GOT3 (cell line): ENCODE results near the gene CCSER2.
"Not testable (repeated sequence)": the region's sequence is repeated elsewhere in the genome, so short reads cannot be mapped to it uniquely, and the experiment has no call there.

ENCODE experiments used
- DNase-seq: peaks from one replicate; lab custom pipeline; 2025; ENCODE audit warnings: mixed read lengths; lab: John Stamatoyannopoulos, UW

CCSER2 gene

GRCh38 chr10:84522612-84523462 is 194.4 kb downstream of the CCSER2 start:
- DNase-seq, result no peak

DNA sequence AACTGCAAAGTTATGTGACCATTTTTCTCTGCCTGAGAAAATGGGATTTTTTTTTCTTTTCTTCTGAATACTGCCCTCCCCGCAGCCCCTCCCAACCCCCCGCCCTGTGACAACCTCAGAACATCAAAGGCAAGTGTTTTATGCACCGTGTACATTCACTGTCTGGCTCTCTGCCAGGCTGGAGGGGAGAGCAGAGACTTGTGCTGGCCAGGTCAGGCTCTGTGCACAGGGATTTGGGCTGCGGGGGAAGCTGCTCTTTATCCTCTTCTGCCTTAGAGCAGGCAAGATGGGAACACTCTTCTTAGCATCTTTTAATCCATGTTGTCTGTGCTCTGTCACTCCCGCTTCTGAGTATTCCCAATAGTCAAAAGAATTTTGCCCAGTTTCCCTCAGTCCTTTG is 195.1 kb downstream of the CCSER2 start:
- no peak for DNase-seq

DNA sequence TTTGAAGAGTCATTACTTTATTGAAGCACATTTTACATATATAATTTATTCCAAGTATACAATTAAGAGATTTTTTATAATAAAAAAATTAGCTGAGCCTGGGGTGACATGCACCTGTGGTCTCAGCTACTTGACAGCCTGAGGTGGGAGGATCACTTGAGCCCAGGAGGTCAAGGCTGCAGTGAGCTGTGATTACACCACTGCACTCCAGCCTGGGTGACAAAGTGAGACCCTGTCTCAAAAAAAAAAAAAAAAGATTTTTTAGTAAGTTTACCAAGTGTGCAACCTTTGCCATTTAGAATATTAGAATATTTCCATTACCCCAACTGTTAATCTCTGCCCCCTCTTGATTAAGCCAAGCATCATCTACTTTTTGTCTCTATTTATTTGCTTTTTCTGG is 196.0 kb downstream of the CCSER2 start:
- DNase-seq, result no peak

- DNase-seq, result no peak
Measured at GRCh38 chr10:84525120-84525806, 196.9 kb downstream of the CCSER2 start.

DNA sequence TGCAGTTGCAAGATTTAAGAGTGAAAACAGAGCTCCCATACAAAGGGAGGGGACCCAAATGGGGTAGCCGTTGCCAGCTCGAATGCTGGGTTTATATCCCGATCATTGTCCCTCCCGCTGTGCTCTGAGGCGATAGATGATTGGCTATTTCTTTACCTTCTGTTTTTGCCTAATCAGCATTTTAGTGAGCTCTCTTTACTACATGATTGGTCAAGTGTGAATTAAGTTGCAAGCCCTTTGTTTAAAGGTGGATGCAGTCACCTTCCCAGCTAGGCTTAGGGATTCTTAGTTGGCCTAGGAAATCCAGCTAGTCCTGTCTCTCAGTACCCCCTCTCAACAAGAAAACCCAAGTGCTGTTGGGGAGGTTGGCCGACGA is 197.4 kb downstream of the CCSER2 start:
- DNase-seq, result not testable (repeated sequence)

DNA sequence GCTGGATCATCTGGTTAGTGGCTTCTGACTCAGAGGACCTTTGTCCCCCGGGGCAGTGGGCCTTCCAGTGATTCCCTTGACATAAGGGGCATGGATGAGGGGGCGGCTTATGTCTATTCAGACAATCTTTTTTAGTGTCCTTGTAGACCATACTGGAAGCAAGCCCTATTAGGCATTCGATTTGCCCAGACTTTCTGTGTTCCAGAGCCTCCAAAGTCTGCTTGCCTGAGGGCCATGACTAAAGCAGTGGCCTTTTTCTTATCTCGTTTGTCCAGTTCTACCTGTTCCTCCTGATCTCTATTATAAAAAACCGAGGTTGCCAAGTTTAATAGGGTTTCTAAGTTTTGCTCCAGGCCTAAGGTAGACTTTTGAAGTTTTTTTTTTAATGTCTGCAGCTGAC is 199.0 kb downstream of the CCSER2 start:
- not testable (repeated sequence) for DNase-seq

DNA sequence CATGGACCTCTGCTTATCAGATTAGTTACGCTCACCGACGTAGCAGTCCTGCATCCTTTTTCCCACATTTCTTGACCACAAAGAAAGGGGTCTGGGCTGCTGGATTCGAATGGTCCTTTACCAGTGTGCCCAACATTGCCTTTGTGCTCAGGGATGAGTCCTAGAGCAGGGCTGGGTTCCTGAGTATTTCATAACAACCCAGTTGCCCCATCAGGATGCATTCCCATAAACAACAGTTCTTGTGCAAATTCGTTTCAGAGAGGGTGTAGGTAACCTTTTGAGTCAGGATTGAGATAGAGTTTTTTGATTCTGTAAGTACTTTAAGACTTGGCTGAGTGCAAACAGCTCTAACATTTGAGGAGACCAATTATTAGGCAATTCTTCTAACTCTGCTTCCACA is 200.1 kb downstream of the CCSER2 start:
- not testable (repeated sequence) for DNase-seq

- DNase-seq, result no peak
Measured at GRCh38 chr10:84530724-84531325, 202.4 kb downstream of the CCSER2 start.

DNA sequence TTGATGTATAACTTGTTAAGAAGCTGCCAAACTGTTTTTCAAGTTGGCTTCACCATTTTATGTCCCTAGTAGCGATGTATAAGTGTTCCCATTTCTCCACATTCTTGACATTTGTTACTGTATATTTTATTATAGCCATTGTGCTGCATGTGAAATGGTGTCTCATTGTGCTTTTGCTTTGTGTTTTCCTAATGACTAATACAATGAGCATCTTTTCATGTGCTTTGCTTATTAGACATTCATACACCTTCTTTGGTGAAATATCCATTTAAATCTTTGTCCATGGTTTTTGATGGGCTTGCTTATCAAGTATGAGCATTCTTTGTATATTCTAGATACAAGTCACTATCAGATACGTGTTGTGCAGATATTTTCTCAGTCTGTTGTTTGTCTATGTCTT is 203.0 kb downstream of the CCSER2 start:
- no peak for DNase-seq

DNA sequence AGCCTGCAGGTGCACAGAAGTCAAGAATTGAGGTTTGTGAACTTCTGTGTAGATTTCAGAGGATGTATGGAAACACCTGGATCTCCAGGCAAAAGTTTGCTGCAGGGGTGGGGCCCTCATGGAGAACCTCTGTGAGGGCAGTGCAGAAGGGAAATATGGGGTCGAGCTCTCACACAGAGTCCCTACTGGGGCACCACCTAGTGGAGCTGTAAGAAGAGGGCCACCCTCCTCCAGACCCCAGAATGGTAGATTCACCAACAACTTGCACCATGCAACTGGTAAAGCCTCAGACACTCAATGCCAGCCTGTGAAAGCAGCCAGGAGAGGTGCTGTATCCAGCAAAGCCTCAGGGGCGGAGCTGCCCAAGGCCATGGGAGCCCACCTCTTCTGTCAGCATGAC is 205.8 kb downstream of the CCSER2 start:
- no peak for DNase-seq

DNA sequence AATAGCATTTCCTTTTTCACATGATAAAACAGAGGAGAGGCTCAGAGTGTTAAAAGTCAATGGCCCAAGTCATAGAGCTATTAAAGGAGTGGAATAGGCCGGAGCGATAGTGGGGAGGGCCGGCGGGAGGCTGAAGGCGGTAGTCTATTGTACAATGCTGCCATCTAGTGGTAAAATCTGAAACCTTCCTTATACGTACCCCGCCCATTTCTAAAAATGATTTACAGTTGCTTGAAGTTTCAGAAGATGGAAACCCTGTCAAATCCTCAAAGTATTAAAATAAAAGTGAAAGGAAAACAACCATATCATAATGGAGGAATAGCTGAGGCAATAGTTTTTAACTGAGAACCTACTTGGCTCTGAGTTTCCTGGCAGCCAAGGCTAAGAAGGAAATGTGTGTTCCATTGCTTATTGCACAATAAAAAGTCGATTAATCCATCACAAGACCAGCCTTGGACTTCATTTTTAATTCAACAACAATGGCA is 209.1 kb downstream of the CCSER2 start:
- no peak for DNase-seq

DNA sequence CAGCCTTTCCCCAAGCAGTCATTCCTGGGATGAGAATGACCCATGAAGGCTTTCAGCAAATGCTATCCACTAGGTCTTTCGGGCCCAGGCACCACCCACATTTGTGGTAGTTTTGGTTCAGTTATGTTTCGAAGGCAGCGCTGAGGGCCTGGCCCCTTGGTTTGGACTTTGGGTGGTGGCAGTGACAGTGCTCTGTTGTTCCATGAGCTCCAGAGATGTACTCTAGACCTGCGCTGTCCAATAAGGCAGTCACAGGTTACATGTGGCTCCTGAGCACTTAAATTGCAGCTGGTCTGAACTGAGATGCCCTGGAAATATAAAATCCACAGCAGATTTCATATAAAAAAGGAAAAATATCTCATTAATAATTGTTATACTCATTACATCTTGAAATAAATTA is 209.6 kb downstream of the CCSER2 start:
- no peak for DNase-seq

GRCh38 chr10:84539216-84539615 is 210.8 kb downstream of the CCSER2 start:
- no peak for DNase-seq

DNA sequence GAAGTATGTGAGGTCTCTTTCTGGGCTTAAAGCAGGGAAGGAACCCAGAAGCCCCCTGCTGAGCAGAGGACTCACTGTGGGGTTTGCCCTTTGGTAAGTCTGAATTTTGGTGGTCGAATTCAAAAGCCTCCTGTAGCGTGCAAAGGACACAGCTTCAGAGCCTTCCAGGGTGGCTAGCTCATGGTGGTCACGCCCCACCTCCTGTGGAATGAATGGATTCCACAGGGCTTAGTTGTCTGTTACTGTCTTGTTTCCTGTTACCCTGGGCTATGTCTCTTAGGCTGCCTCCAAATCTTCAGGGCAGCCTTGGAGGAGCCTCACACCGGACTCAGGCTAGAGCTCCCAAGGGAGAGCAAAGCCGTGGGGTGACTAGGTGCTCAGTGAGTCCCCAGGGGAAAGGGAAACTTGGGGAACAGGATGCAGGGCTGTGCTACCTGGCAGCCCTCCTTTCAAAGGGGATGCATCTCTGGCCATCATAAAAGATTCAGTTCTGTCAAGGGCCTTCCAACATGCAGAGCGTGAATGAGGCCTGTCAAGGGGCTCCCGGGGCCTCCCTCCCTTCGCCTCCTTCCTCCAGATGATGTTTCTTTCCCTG is 211.7 kb downstream of the CCSER2 start:
- no peak for DNase-seq

GRCh38 chr10:84540617-84541288 is 212.4 kb downstream of the CCSER2 start:
- DNase-seq, result no peak

DNA sequence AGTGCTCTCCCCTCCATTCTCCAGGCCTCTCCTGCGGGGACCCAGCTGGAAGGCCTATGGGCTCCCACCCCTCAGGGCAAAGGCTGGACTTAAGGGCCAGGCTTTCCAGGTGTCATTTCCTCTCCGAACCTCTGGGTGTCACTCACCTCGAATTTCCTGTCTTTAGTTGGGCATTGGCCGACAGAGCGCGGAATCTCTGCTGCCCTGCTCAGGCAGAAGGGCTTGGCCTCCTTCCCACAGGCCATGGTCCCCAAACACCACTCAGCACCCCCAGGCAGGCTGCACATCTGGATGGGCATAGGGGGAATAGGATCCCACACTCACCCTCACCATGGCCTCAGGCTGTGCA is 212.9 kb downstream of the CCSER2 start:
- no peak for DNase-seq

DNA sequence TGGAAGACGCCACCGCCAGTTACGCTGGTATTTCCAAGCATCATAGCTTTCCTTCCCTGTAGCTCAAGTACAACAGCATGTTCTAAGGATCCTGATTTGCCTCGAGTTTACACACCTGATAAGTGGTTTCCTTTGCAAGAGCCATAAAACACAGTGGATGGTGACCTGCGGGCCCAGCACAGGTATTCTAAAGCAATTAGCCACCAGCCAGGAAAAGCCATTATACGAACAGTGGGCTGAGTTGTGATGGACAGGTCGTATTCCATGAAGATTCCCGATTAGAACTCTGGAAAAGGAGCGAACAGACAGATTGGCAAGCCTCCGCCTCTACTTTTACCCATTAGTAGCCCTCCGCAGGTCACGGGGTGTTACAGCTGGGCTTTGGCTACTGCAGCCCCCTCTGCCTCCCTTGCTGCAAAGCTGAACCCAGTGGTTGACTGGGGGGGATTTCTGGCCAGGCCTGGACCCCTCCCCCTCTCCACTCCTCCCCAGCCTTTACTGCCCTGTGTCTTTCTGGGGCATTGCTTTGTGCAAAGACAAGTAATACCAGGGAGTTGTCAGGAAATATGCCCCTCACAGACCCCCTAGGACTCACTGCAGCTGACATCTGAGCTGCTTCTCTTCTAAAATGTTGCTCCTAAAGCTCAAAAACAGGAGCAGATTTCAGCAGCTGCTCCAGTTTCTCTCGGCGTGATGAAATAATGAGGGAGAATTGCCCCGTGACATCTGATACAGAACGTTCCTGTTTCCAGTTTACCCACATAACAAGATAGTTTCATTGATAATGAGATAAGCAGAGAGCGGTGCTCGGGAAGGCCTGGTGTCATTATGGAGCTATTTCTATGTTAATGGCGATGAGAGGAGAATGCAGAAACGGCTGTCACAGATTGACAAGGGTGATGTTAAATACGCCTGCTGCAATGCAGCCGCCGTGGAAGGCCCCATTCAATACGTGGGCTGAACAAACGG is 214.4 kb downstream of the CCSER2 start:
- DNase-seq, result no peak

GRCh38 chr10:84543948-84544347 is 215.6 kb downstream of the CCSER2 start:
- no peak for DNase-seq

DNA sequence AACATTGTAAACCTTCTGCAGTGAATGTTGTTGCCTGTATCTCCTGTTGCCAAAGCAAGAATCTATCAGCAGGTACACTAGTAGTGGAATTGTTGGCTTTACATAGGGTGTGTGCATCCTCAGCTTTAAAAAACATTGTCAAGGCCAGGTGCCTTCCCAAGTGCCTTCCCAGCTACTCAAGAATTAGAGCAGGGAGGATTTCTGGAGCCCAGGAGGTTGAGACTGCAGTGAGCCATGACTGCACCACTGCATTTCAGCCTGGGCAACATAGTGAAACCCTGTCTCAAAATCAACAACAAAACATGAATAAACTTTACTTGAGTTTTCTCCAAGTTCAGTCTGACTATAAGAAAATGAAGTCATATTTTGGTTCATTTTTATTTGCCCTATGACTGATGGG is 217.3 kb downstream of the CCSER2 start:
- DNase-seq, result no peak

DNA sequence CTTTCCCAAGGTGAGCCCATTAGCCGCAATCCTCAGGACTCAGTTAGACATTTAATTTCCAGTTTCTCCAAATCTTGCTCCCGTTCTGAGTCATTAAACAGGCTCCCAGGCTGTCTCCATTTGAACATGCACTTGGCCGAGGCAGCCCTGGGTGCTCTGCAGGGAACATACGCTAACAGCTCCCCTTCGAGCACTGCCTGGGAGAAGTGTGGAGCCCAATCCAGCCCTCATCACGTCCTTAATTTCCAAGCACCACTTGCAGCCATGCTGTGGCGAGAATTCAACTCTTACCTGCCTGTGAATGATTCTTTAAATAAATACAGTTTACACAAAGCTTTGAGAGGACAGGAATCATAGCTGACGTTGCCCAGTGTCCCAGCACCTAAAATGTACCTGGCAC is 218.2 kb downstream of the CCSER2 start:
- DNase-seq, result no peak

DNA sequence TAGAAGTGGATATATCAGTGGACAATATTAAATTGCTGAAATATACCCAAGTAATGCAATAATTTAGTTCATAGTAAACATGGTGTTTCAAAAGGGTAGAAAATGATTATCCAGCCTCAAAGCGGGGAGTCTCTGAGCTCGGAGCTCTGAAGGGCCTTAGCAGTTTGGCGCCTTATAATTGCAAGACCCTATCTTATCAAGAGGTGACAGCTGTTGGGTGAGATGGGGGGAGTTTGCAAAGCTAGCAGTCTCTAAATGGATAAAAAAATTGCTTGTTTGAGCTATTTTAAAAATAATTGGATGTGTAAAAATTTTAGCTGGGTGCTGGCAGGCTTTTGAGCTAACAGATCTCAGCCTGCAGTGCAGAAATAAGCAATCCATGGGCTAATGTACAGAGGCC is 219.2 kb downstream of the CCSER2 start:
- DNase-seq, result no peak
